ENCODE data around the gene SPOCK1.

SPOCK1 gene

GRCh38 chr5:137492331-137492730, 6.8 kb downstream of the SPOCK1 start:
- no peak for DNase-seq (ENCODE audit: low spot score)

GRCh38 chr5:137491121-137491520, 8.0 kb downstream of the SPOCK1 start:
- DNase-seq (ENCODE audit: low spot score): no peak

DNA sequence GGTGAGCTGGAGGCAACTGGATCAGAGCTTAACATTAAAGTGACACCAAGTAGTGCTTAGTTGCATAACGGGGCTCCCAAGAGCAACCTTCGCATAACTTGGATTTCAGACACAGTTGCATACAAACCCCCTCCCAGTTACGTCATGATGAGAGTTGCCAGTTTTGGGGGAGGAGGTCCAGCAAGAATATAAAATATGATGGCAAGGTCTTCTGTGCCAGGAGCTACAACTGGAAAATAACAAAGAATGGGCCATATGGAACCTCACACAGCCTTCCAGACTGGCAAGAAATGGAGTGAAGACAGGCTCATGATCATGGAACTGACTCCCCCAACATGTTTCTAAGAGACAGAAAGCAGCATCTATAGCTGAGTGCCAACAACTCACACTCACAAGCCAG, 8.5 kb downstream of the SPOCK1 start:
- DNase-seq (ENCODE audit: low spot score): no peak

GRCh38 chr5:137488974-137489373, 10.2 kb downstream of the SPOCK1 start:
- DNase-seq (ENCODE audit: low spot score): no peak

GRCh38 chr5:137488516-137488915, 10.6 kb downstream of the SPOCK1 start:
- no peak for DNase-seq (ENCODE audit: low spot score)

- DNase-seq (ENCODE audit: low spot score): peak; percentile 56
These were observed 11.5 kb downstream of the SPOCK1 start for GRCh38 chr5:137487600-137487999.

- peak; percentile 67 for DNase-seq (ENCODE audit: low spot score)
These were observed 12.4 kb downstream of the SPOCK1 start for GRCh38 chr5:137486707-137487106.

DNA sequence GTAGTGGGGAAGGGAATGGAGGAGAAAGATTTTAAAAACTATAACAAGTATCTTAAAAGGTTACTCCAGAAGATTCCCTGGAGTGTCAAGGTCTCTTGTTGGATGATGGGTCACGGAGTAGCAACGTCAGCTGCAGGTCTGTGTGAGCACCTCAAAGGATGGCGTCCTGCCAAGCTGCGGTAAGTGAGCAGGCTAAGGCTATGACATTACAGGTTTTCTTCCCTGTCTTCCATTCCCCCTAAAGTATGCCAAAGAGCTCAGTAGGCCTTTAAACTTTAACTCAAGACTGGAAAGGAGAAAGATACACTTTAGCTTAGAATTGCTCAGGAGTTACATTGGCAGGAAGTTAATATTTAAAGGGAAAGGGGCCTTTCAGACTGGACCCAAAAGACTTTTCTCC, 17.5 kb downstream of the SPOCK1 start:
- DNase-seq (ENCODE audit: low spot score): no peak

GRCh38 chr5:137478043-137478442, 21.1 kb downstream of the SPOCK1 start:
- no peak for DNase-seq (ENCODE audit: low spot score)

GRCh38 chr5:137470921-137471220, 28.3 kb downstream of the SPOCK1 start:
- no peak for DNase-seq (ENCODE audit: low spot score)

- DNase-seq (ENCODE audit: low spot score): peak; percentile 88
These were observed 28.8 kb downstream of the SPOCK1 start for GRCh38 chr5:137470111-137470920.

DNA sequence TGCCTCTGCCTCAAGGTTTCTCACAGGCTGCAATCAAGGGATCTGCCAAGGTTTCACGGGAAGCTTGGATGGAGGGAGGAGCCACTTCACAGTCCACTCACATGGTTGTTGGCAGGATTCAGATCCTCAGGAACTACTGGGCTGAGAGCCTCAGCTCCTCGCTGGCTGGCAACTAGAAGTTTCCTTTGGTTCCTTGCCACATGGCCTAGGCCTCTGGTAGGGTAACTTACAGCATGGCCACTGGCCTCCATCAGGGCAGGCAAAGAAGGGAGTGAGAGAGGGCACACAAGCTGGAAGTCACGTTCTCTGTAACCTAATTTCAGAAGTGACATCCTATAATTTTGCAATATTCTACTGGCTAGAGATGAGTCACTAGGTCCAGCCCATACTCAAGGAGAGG, 32.2 kb downstream of the SPOCK1 start:
- DNase-seq (ENCODE audit: low spot score): no peak

- DNase-seq (ENCODE audit: low spot score): no peak
These were observed 33.2 kb downstream of the SPOCK1 start for GRCh38 chr5:137465930-137466329.

- DNase-seq (ENCODE audit: low spot score): no peak
These were observed 36.2 kb downstream of the SPOCK1 start for GRCh38 chr5:137462816-137463520.

DNA sequence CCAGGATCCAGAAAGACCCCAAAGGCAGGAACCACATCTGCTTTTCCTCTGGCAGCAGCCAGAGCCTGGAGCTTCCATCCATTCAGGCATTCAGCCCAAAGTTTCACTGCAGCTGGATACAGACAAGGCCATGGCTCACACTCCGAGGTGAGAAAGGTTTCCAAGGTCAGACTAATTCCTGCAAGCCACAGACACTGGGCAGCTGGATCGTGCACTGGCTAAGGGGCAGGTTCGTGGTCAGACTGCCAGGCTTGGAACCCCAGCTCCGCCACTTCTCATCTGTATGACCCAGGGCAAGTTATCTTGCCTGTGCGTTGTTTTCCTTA, 36.9 kb downstream of the SPOCK1 start:
- DNase-seq (ENCODE audit: low spot score): no peak

GRCh38 chr5:137461391-137462264, 37.5 kb downstream of the SPOCK1 start:
- DNase-seq (ENCODE audit: low spot score): no peak

DNA sequence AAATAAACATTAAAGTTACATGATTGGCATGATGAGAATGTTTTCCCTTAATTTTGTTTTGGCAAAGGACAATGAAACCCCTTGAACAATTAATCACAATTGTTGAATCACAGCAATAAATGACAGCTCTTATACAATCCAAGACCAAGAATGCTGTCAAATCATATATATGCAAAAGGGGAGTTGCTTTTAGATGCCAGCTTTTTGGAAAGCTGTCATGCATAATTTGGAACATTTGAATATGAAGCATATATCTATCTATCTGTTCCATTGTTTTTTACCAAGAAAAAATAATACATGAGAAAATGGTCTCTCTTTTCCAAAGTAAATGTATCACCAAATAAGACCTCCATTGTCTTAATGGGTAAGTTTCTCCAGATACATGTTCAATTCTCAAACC, 44.5 kb downstream of the SPOCK1 start:
- no peak for DNase-seq (ENCODE audit: low spot score)

DNA sequence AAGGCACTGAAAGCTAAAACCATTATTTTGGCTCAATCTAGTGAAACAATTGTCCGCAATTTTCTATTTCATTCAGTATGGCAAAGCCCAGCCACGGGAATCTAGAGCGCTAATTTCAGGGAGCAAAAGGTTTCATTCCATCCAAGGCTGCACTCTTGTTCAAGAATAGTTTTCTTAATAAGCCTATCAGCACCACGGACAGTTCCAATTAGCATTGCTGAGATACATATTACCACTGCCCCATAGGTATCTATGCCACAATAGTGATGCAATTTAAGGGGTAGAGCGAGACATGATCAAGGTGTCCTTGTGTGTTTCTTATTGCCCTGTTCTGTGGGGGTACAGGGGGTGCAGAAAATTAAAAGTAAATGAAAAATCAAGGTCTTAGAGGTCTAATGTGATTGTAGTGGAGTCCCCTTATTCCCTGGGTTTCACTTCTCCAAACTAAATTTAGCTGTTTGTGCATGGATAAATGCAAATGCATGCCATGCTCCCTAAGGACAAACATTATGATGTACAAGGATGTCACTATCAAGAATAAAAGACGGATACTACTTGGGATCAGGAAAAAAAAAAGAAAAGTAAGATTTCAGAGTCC, 45.5 kb downstream of the SPOCK1 start:
- DNase-seq (ENCODE audit: low spot score): no peak

DNA sequence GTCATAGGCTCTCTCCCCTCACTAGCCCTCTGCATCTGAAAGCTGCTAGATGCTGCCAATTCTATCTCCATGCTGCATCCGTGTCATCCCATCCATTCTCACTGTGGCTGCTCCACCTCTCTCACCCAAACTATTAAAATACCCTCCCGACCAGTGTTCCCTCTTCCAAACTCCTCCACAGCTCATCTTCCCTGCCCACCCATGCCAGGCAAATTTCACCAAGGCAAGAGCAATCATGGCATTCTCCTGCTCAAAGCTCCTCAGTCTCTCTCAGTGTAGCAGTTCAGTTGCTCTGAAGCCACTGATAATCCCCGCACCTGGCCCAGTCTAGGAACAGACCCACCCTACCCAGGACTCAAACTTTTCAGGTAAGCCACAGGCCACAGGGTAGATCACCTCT, 48.4 kb downstream of the SPOCK1 start:
- no peak for DNase-seq (ENCODE audit: low spot score)

- no peak for DNase-seq (ENCODE audit: low spot score)
These were observed 50.3 kb downstream of the SPOCK1 start for GRCh38 chr5:137448868-137449267.

DNA sequence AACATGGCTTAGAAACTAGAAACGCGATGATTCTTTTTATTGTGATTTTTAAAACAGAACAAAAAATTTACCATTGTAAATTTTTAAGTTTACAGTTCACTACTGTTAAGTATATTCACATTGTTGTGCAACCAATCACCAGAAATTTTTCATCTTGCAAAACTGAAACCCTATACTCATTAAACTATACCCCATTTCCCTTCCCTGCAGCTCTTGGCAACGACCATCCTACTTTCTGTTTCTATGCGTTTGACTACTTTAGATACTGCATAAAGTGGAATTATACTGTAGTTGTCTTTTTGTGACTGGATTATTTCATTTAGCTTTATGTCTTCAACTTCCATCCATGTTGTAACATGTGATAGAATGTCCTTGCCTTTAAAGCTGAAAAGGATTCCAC, 52.5 kb downstream of the SPOCK1 start:
- DNase-seq (ENCODE audit: low spot score): no peak

DNA sequence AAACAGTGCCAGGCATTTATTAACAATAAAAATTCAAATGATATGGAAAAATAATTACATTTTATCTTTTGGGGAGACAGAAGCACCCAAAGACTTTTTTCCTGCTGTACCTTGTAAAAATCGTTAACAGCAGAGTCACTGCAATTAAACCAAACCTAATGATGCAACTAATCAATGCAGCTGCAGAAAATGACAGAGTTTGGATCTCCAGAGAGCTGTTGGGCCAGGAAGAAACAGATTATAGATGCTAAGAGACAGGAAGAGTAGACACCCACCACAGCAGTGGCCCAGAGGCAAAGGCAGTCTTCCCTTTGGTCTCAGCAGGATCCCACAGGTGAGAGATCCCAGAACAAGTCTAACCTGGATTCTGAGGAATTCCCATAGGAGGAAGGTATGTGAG, 53.0 kb downstream of the SPOCK1 start:
- no peak for DNase-seq (ENCODE audit: low spot score)

GRCh38 chr5:137442660-137443059, 56.5 kb downstream of the SPOCK1 start:
- no peak for DNase-seq (ENCODE audit: low spot score)

Data from AG08396 (cell line).